Measurements from ENCODE around the gene ASTN1. TPM values are rescaled to one million over a fixed set of nuclear protein-coding genes. Genes with fewer than 3 reads are reported as not detected.

Gene ASTN1
- total RNA-seq, 1 experiment from 2014 or later = not detected

DNA sequence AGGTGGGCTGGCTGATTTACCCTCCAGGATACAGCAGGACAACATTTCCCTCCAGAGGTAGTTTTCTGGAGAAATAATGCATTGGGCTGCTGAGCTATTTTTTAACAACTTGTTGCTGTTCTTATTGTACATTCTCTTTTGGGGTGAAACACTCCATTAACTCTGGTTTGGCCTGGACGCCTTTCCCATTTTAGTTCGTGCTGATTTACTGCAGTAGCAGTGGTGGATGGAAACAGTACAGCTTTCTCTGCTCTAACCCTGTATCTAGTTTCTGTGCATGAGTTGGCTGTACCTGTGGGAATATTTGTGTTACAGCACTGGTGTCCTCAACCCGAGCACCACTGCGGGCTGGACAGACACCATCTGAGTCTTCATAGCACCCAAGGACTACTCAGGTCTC is 325.3 kb downstream of the ASTN1 start:
- Histone ChIP-seq H3K4me2 (no peak overlapping the region), H3K4me1 (replicated peaks; ENCODE audit: insufficient read depth) (no peaks in the 10 kb centered on the region), H3K27ac (no peak overlapping the region), H2AFZ (no peak overlapping the region), H3K9me3 (ENCODE audit: insufficient read depth, low read depth) (no peaks in the 10 kb centered on the region), H3K27me3 (ENCODE audit: insufficient read depth, low read depth) (no peaks in the 10 kb centered on the region; the same call in none of the 2 replicates), H3K9me2 (ENCODE audit: insufficient read depth) (no peaks in the 10 kb centered on the region), H3K4me3 (no peak overlapping the region), H4K20me1 (ENCODE audit: insufficient read depth) (no peaks in the 10 kb centered on the region), H3F3A (ENCODE audit: insufficient read depth, low read depth) (no peaks in the 10 kb centered on the region), H3K36me3 (ENCODE audit: low read depth) (no peaks in the 10 kb centered on the region), H3K79me2 (ENCODE audit: low read depth) (no peaks in the 10 kb centered on the region)
- CTCF ChIA-PET = no interaction called here
- TF ChIP-seq, protein P1, sequence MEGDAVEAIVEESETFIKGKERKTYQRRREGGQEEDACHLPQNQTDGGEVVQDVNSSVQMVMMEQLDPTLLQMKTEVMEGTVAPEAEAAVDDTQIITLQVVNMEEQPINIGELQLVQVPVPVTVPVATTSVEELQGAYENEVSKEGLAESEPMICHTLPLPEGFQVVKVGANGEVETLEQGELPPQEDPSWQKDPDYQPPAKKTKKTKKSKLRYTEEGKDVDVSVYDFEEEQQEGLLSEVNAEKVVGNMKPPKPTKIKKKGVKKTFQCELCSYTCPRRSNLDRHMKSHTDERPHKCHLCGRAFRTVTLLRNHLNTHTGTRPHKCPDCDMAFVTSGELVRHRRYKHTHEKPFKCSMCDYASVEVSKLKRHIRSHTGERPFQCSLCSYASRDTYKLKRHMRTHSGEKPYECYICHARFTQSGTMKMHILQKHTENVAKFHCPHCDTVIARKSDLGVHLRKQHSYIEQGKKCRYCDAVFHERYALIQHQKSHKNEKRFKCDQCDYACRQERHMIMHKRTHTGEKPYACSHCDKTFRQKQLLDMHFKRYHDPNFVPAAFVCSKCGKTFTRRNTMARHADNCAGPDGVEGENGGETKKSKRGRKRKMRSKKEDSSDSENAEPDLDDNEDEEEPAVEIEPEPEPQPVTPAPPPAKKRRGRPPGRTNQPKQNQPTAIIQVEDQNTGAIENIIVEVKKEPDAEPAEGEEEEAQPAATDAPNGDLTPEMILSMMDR (conservative IDR thresholded peaks at IDR 0.05) = no peak
- no peak for TF ChIP-seq EZH2 (IDR thresholded peaks at IDR 0.05; ENCODE audit: low read depth)
- DNase-seq = no peak
- POLR2A ChIA-PET (ENCODE audit: unreplicated experiment) = no interaction called here
- no TSS peak for BruUV-seq (replicated peaks)
- intact Hi-C loops (cut with micrococcal nuclease; ENCODE audit: unreplicated experiment) = no loop called here

- Histone ChIP-seq H3K9me3 (ENCODE audit: insufficient read depth, low read depth) (no peaks in the 10 kb centered on the region), H2AFZ (no peak overlapping the region), H3K36me3 (ENCODE audit: low read depth) (no peaks in the 10 kb centered on the region), H3K27me3 (ENCODE audit: insufficient read depth, low read depth) (no peaks in the 10 kb centered on the region; the same call in none of the 2 replicates), H3K4me1 (replicated peaks; ENCODE audit: insufficient read depth) (no peaks in the 10 kb centered on the region), H3K27ac (no peak overlapping the region), H3K4me3 (no peak overlapping the region), H3K9me2 (ENCODE audit: insufficient read depth) (no peaks in the 10 kb centered on the region), H4K20me1 (ENCODE audit: insufficient read depth) (no peaks in the 10 kb centered on the region), H3K4me2 (no peak overlapping the region), H3K79me2 (ENCODE audit: low read depth) (no peaks in the 10 kb centered on the region), H3F3A (ENCODE audit: insufficient read depth, low read depth) (no peaks in the 10 kb centered on the region)
- DNase-seq = no peak
- ChIA-PET POLR2A (ENCODE audit: unreplicated experiment) (no interaction called here), CTCF (no interaction called here)
- no TSS peak for BruUV-seq (replicated peaks)
- TF ChIP-seq, protein P1 (conservative IDR thresholded peaks at IDR 0.05) = no peak
- TF ChIP-seq EZH2 (IDR thresholded peaks at IDR 0.05; ENCODE audit: low read depth) = no peak
- intact Hi-C loops (cut with micrococcal nuclease; ENCODE audit: unreplicated experiment) = no loop called here
These were observed 326.1 kb downstream of the ASTN1 start for GRCh38 chr1:176838276-176838995.

DNA sequence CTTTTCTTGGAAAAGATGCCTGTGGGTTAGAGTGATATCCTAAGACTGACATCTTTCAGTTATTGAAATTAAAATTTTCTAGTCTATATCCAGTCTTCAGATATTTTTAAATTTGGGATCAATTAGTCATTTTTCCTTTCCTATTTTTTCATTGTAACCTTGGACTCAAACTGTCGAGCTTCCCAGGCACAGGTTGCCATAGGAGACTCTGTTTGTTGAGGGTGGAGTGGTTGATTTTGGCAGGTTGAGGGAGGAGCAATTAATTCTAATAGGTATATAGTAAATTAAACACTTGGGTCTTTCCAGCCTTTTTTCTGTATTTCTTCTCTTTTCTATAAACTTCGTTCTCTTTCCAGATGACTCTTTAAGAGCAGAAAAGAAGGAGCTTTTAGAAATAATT is 326.8 kb downstream of the ASTN1 start:
- Histone ChIP-seq H3F3A (ENCODE audit: insufficient read depth, low read depth) (no peaks in the 10 kb centered on the region), H3K9me2 (ENCODE audit: insufficient read depth) (no peaks in the 10 kb centered on the region), H3K79me2 (ENCODE audit: low read depth) (no peaks in the 10 kb centered on the region), H3K4me1 (replicated peaks; ENCODE audit: insufficient read depth) (no peaks in the 10 kb centered on the region), H3K36me3 (ENCODE audit: low read depth) (no peaks in the 10 kb centered on the region), H3K4me2 (no peak overlapping the region), H4K20me1 (ENCODE audit: insufficient read depth) (no peaks in the 10 kb centered on the region), H3K9me3 (ENCODE audit: insufficient read depth, low read depth) (no peaks in the 10 kb centered on the region), H2AFZ (no peak overlapping the region), H3K4me3 (no peak overlapping the region), H3K27me3 (ENCODE audit: insufficient read depth, low read depth) (no peaks in the 10 kb centered on the region; the same call in none of the 2 replicates), H3K27ac (no peak overlapping the region)
- DNase-seq = no peak
- intact Hi-C loops (cut with micrococcal nuclease; ENCODE audit: unreplicated experiment) = no loop called here
- TF ChIP-seq, protein P1 (conservative IDR thresholded peaks at IDR 0.05) = no peak
- no peak for TF ChIP-seq EZH2 (IDR thresholded peaks at IDR 0.05; ENCODE audit: low read depth)
- CTCF ChIA-PET = no interaction called here
- BruUV-seq (replicated peaks) = no TSS peak
- POLR2A ChIA-PET (ENCODE audit: unreplicated experiment) = no interaction called here
